Activated naive CD4-positive, alpha-beta T cell treated with anti-CD3 and anti-CD28 coated beads, Interleukin-2, amount 50 U/mL, for 24 hours (primary cell): ENCODE data around the gene ENTPD3.
"Not testable (repeated sequence)": the region's sequence is repeated elsewhere in the genome, so short reads cannot be mapped to it uniquely, and the experiment has no call there.

Experiments
- H3K27ac Mint-ChIP-seq: one replicate; pipeline ENCODE4 v1.8.0; 2021; ENCODE audit warnings: mild to moderate bottlenecking, mixed read lengths
- H3K27me3 Mint-ChIP-seq: one replicate; pipeline ENCODE4 v1.8.0; 2021; ENCODE audit warnings: mixed read lengths
- H3K36me3 Mint-ChIP-seq: one replicate; pipeline ENCODE4 v1.8.0; 2021; ENCODE audit warnings: mixed read lengths
- H3K4me1 Mint-ChIP-seq: one replicate; pipeline ENCODE4 v1.8.0; 2021; ENCODE audit warnings: mixed read lengths
- H3K4me3 Mint-ChIP-seq: one replicate; pipeline ENCODE4 v1.8.0; 2021; ENCODE audit warnings: mild to moderate bottlenecking, mixed read lengths
- H3K9me3 Mint-ChIP-seq: one replicate; pipeline ENCODE4 v1.8.0; 2021; ENCODE audit warnings: mixed read lengths

The ENTPD3 gene

GRCh38 chr3:40445880-40446279 lies 58.9 kb downstream of the ENTPD3 start:
- H3K36me3 Mint-ChIP-seq, result peaks cover 4% of the 10 kb centered on the region
- H3K4me1 Mint-ChIP-seq, result no peaks in the 10 kb centered on the region
- no peaks in the 10 kb centered on the region for H3K9me3 Mint-ChIP-seq
- no peaks in the 10 kb centered on the region for H3K27me3 Mint-ChIP-seq
- H3K27ac Mint-ChIP-seq, result no peak overlapping the region
- no peak overlapping the region for H3K4me3 Mint-ChIP-seq

DNA sequence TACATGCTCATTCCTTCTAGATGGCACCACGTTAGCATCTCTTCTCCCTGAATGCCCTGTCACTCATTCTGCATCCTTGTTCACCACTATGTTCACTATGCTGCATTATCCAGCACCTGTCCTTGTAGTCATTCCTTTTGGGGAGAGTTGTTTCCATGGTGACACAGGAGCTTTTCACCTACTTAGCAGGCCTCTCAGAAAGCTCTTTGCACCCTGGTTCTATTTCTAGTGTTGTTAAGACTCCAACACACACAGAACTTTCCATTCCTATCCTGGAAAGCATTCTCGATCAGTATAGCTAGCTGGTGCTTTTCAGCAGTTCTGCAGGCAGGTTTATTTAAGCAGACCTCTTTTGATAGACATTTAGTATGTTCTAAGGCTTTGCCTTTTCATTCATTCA lies 63.5 kb downstream of the ENTPD3 start:
- H3K27me3 Mint-ChIP-seq, result no peaks in the 10 kb centered on the region
- H3K4me3 Mint-ChIP-seq, result no peak overlapping the region
- no peaks in the 10 kb centered on the region for H3K9me3 Mint-ChIP-seq
- H3K4me1 Mint-ChIP-seq, result peaks cover 22% of the 10 kb centered on the region
- H3K27ac Mint-ChIP-seq, result no peak overlapping the region
- peaks cover 4% of the 10 kb centered on the region for H3K36me3 Mint-ChIP-seq

GRCh38 chr3:40451551-40451950 lies 64.6 kb downstream of the ENTPD3 start:
- H3K4me3 Mint-ChIP-seq, result no peak overlapping the region

DNA sequence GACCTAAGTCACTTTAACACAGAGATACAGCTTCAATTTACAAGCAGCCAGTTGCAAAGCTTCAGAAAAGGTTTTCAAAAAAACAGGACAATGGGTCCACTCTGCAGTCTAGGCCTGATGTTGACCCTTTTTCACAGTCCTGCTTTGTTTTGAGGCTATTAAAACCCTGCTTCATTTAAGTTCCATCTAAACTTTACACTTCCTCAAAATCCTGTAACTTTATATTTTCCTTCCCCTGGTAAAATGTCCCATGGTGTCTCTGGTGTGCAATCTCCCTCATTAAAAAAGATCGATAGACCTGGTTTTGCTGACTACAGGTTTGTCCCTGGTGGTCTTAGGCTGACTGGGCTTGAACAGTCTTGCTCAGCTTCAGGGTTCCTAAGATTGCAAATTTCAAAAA lies 65.1 kb downstream of the ENTPD3 start:
- no peak overlapping the region for H3K27ac Mint-ChIP-seq
- H3K9me3 Mint-ChIP-seq, result no peaks in the 10 kb centered on the region
- H3K4me3 Mint-ChIP-seq, result peak overlapping the region; percentile 98
- no peaks in the 10 kb centered on the region for H3K36me3 Mint-ChIP-seq
- H3K4me1 Mint-ChIP-seq, result peaks cover 28% of the 10 kb centered on the region
- no peaks in the 10 kb centered on the region for H3K27me3 Mint-ChIP-seq

More at GRCh38 chr3:40451551-40451950, 64.6 kb downstream of the ENTPD3 start:
- no peaks in the 10 kb centered on the region for H3K36me3 Mint-ChIP-seq
- H3K27ac Mint-ChIP-seq, result no peak overlapping the region
- H3K9me3 Mint-ChIP-seq, result no peaks in the 10 kb centered on the region
- peaks cover 28% of the 10 kb centered on the region for H3K4me1 Mint-ChIP-seq
- H3K27me3 Mint-ChIP-seq, result no peaks in the 10 kb centered on the region

DNA sequence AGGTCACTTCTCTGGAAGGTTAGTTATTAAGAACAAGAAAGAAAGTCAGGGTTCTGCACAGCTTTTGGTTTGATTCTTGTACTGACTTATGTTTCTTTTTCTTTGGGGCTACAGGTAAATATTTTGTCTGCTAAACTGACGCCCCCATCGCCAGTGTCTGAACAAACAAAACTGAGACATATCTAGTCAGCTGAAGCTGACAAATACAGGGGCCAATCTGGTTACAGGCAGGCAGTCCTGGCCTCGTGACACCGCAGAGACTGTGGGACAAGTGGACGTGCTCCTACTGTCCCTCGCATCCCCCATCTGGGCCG lies 65.5 kb downstream of the ENTPD3 start:
- no peaks in the 10 kb centered on the region for H3K36me3 Mint-ChIP-seq
- peaks cover 28% of the 10 kb centered on the region for H3K4me1 Mint-ChIP-seq
- no peaks in the 10 kb centered on the region for H3K9me3 Mint-ChIP-seq
- peak overlapping the region; percentile 97 for H3K27ac Mint-ChIP-seq
- H3K4me3 Mint-ChIP-seq, result peak overlapping the region; percentile 98
- no peaks in the 10 kb centered on the region for H3K27me3 Mint-ChIP-seq

DNA sequence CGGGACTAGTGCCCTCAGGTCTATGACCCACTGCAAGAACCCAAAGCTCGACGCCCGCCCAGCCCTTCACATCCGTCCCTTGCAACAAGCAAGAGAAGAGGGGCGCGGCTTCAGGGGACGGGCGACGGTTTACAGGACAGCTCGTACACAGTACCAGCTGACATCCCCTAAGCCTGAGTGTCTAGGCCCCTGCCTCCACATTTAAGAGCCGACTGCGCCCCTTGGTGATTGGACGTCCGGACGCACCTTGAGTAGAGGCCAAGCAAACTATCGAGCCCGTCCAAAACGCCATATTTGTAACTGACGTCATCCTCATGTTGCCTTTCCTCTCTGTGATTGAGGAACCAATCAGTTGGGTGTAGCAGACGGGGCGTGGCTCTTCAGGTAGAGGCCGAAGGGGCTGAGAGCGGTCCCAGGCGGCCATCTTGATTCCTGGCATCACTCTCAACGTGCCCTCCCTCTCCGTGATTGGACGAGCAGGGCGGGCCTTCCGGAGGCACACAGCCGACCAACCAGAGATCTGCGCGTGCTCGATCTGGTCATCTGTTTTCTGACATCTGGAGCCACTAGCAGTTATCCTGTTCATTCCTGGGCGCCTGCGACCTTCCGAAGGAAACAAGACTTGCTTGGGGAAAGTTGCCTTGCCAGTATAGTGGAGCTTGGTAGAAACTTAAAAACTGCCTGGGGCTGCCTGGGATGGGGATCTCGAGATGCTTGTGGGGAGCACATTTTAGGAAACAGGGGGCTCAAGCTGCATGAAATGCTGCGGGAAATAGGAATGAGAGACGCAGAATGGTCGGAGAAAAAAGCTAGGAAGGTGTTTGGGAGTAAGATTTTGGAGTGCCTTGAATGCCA lies 66.1 kb downstream of the ENTPD3 start:
- H3K4me3 Mint-ChIP-seq, result peak overlapping the region; percentile 98
- peaks cover 30% of the 10 kb centered on the region for H3K4me1 Mint-ChIP-seq

DNA sequence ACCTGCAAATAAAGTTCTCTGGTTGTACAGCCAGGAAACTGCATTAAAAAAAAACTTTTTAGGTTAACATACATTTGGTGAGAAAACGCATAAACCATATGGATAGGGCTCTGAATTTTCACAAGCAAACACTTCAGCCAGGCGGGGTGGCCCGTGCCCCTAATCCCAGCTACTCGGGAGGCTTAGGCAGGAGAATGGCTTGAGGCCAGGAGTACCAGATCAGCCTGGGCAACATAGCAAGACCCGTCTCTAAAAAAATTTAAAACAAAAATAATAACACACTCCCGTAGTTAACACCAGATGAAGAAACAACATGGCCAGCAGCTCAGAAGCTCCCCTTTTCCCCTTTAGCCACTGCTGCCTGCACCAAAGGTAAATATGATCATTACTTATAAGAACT lies 66.9 kb downstream of the ENTPD3 start:
- Mint-ChIP-seq H3K4me1 (peaks cover 36% of the 10 kb centered on the region), H3K27ac (no peak overlapping the region), H3K36me3 (peaks cover 11% of the 10 kb centered on the region), H3K4me3 (peak overlapping the region; percentile 40), H3K9me3 (no peaks in the 10 kb centered on the region), H3K27me3 (no peaks in the 10 kb centered on the region)

More for the DNA sequence above, 66.1 kb downstream of the ENTPD3 start:
- Mint-ChIP-seq H3K27ac (peak overlapping the region; percentile 97), H3K9me3 (no peaks in the 10 kb centered on the region), H3K36me3 (peaks cover 5% of the 10 kb centered on the region), H3K27me3 (no peaks in the 10 kb centered on the region)

DNA sequence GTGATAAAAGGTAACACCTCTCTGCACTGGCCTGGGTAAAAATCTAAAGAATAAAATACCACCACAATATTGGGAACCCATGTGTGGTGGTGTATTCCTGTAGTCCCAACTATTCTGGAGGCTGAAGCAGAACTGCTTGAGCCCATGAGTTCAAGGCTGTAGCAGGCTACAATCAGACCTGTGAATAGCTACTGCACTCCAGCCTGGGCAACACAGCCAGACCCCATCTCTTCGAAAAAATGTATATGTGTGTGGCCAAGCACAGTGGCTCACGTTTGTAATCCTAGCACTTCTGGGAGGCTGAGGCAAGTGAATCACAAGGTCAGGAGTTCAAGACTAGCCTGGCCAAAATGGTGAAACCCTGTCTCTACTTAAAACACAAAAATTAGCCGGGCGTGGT lies 68.3 kb downstream of the ENTPD3 start:
- H3K4me1 Mint-ChIP-seq, result peaks cover 44% of the 10 kb centered on the region
- peak overlapping the region; percentile 96 for H3K27ac Mint-ChIP-seq
- H3K27me3 Mint-ChIP-seq, result no peaks in the 10 kb centered on the region
- no peaks in the 10 kb centered on the region for H3K9me3 Mint-ChIP-seq
- H3K36me3 Mint-ChIP-seq, result peaks cover 17% of the 10 kb centered on the region
- H3K4me3 Mint-ChIP-seq, result peak overlapping the region; percentile 93

DNA sequence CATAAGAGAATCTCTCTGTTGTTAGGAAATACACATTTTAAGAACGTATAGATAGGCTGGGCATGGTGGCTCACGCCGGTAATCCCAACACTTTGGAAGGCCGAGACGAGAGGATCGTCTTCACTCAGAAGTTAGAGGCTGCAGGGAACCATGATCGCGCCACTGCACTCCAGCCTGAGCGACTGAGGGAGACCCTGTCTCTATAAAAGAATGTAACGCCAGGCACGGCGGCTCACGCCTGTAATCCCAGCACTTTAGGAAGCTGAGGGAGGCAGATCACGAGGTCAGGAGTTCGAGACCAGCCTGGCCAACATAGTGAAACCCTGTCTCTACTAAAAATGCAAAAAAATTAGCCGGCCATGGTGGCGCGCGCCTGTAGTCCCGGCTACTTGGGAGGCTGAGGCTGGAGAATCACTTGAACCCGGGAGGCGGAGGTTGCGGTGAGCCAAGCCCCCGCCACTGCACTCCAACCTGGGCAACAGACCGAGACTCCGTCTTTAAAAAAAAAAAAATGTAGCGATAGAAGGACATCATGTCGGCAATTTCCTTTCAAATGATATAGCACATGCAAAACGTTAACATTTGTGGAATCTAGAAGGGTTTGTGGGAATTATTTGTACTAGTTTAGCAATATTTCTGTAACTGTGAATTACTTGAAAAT lies 69.4 kb downstream of the ENTPD3 start:
- H3K27me3 Mint-ChIP-seq, result no peaks in the 10 kb centered on the region
- H3K4me3 Mint-ChIP-seq, result peak overlapping the region; percentile 93
- H3K4me1 Mint-ChIP-seq, result peaks cover 52% of the 10 kb centered on the region
- H3K27ac Mint-ChIP-seq, result peak overlapping the region; percentile 96
- peaks cover 23% of the 10 kb centered on the region for H3K36me3 Mint-ChIP-seq
- no peaks in the 10 kb centered on the region for H3K9me3 Mint-ChIP-seq

DNA sequence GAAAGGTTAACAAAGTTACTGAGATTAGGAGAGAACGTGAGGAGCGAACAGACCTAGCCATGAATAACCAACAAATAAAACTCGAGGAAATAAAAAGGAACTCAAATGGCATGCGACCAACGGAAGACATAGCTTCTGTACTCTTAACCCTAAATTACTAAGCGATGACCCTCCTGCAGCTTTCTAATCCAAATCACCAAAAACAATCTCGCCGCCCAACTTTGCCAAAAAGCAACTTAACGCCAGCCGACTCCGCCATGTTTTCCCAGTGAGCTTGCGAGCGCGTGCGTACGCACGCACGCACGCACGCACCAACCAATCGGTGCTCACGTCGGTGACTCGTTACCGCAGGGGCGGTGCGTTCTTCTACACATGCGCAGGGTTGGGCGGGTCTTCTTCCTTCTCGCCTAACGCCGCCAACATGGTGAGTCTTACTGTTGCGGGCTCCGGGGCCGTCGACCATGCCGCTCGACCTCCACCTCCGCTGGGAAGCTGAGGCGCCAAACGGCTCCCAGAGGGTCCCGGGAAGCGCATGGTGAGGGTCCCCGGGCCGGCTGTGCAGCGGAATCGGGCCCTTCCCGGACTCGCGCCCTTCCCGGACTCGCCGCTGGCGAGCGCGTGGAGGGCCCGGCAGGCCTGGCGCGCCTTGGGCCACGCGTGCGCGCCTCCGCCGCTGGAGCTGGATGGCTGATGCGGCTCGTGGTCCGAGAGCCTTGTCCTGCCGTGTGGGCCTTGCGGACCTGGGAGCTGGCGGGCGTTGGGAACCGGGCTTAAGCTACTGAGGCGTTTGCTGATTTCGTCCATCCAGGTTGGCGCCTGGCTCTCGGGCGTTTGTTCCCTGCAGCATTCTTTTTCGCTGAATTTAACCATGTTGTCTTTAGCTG lies 70.2 kb downstream of the ENTPD3 start, which contains the start of gene RPL14:
TSS of gene RPL14 (plus strand) at position 400 of the 884 bp plus-strand sequence. CDS start at position 533, 133 bp downstream.
- peaks cover 56% of the 10 kb centered on the region for H3K4me1 Mint-ChIP-seq
- peak within 1 kb of the TSS; percentile 93 for H3K4me3 Mint-ChIP-seq
- H3K9me3 Mint-ChIP-seq, result no peaks in the 10 kb centered on the region
- H3K27ac Mint-ChIP-seq, result peak within 1 kb of the TSS; percentile 98
- no peaks in the 10 kb centered on the region for H3K27me3 Mint-ChIP-seq
- peaks cover 28% of the 10 kb centered on the region for H3K36me3 Mint-ChIP-seq

DNA sequence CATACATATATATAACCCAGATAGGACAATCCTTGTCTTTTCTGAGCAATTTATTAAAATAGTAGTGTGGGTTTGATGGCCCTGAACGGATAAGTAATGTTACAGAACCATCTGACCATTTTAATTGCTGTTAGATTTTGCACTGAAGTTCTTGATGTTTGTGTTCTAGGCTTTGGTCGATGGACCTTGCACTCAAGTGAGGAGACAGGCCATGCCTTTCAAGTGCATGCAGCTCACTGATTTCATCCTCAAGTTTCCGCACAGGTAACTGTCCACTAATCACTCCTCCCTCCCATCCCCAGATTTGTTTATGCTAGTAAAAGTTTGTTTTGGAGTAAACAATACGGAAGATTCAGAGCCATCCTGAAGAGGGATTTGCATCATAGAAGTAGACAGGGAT lies 71.5 kb downstream of the ENTPD3 start:
- Mint-ChIP-seq H3K4me1 (peaks cover 49% of the 10 kb centered on the region), H3K4me3 (peak overlapping the region; percentile 93), H3K36me3 (peaks cover 31% of the 10 kb centered on the region), H3K27me3 (no peaks in the 10 kb centered on the region), H3K27ac (peak overlapping the region; percentile 98), H3K9me3 (no peaks in the 10 kb centered on the region)

DNA sequence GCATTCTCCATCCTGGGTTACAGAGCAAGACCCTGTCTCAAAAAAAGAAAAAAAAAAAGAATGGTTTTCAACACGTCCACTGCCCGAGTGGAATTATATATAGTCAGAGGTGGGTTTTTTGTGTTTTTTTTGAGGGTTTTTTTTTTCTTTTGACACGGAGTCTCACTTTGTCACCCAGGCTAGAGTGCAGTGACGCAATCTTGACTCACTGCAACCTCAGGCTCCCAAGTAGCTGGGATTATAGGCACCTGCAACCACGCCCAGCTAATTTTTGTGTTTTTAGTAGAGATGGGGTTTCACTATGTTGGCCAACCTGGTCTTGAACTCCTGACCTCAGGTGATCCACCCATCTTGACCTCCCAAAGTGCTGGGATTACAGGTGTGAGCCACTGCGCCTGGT lies 73.5 kb downstream of the ENTPD3 start:
- peaks cover 61% of the 10 kb centered on the region for H3K4me1 Mint-ChIP-seq
- H3K27ac Mint-ChIP-seq, result peak overlapping the region; percentile 83

GRCh38 chr3:40461161-40461560 lies 74.2 kb downstream of the ENTPD3 start:
- Mint-ChIP-seq H3K9me3 (no peaks in the 10 kb centered on the region), H3K27me3 (no peaks in the 10 kb centered on the region), H3K36me3 (peaks cover 49% of the 10 kb centered on the region), H3K4me3 (peak overlapping the region; percentile 66), H3K4me1 (peaks cover 58% of the 10 kb centered on the region), H3K27ac (peak overlapping the region; percentile 76)

More for the DNA sequence above, 73.5 kb downstream of the ENTPD3 start:
- not testable (repeated sequence) for H3K9me3 Mint-ChIP-seq, H3K27me3 Mint-ChIP-seq
- Mint-ChIP-seq H3K4me3 (peak overlapping the region; percentile 76), H3K36me3 (peaks cover 47% of the 10 kb centered on the region)

GRCh38 chr3:40462838-40463237 lies 75.9 kb downstream of the ENTPD3 start:
- H3K4me1 Mint-ChIP-seq, result peaks cover 57% of the 10 kb centered on the region
- not testable (repeated sequence) for H3K27me3 Mint-ChIP-seq, H3K9me3 Mint-ChIP-seq, H3K27ac Mint-ChIP-seq, H3K4me3 Mint-ChIP-seq
- peaks cover 49% of the 10 kb centered on the region for H3K36me3 Mint-ChIP-seq

DNA sequence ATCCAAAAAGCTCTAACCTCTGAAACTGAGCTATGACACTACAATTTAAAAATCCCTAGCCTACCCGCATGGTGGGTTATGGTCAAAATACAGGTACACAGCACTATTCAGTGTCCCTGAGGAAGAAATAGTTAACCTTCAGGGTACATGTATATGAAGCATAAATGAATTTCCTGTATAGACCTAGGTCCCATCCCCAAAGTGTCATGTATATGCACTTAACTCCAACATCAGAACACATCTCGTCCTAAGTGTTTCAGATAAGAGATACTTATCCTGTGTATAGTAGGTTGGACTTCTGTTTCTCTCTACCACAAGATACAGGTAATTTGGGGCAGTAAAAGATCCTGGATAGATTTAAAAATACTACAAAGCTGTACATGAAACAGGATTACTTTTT lies 76.6 kb downstream of the ENTPD3 start:
- Mint-ChIP-seq H3K9me3 (no peaks in the 10 kb centered on the region), H3K27me3 (no peaks in the 10 kb centered on the region), H3K4me1 (peaks cover 51% of the 10 kb centered on the region), H3K27ac (no peak overlapping the region), H3K4me3 (peak overlapping the region; percentile 39), H3K36me3 (peaks cover 42% of the 10 kb centered on the region)
